GM23338 (cell line): Measurements from ENCODE around the gene NCKAP5. TPM values are rescaled to one million over a fixed set of nuclear protein-coding genes. Genes with fewer than 3 reads are reported as not detected.

ENCODE experiments used
- ATAC-seq: fragments of 200-7000 bp; cut with Tn5 transposase; 3 replicates; pipeline ENCODE4 v1.9.1; 2020
- DNase-seq: peaks from one replicate; pipeline ENCODE4 v3.0.0-alpha.2; 2015; ENCODE audit warnings: low spot score
- H2AFZ ChIP-seq: fragments of 200-600 bp; sonication (generic); 2 replicates; pipeline ENCODE4 v1.8.0; 2016; ENCODE audit warnings: antibody characterized with exemption, mild to moderate bottlenecking, moderate library complexity
- H3F3A ChIP-seq: fragments of 200-600 bp; sonication (generic); replicated peaks from 2 replicates; pipeline ENCODE4 v1.8.0; 2017; ENCODE audit warnings: antibody characterized with exemption, mixed run types, low read depth
- H3K27ac ChIP-seq: fragments of 200-600 bp; sonication (generic); 2 replicates; pipeline ENCODE4 v1.6.1; 2016; ENCODE audit warnings: low read depth
- H3K27me3 ChIP-seq: fragments of 200-600 bp; sonication (generic); 2 replicates; pipeline ENCODE4 v1.8.0; 2016; ENCODE audit warnings: mild to moderate bottlenecking, mixed run types, moderate library complexity; ENCODE audit not compliant: insufficient read depth
- H3K36me3 ChIP-seq: fragments of 200-600 bp; sonication (generic); 2 replicates; pipeline ENCODE4 v1.8.0; 2016; ENCODE audit warnings: mild to moderate bottlenecking; ENCODE audit not compliant: insufficient read depth
- H3K4me1 ChIP-seq: fragments of 200-600 bp; sonication (generic); 2 replicates; pipeline ENCODE4 v1.8.0; 2016; ENCODE audit warnings: mild to moderate bottlenecking, moderate library complexity; ENCODE audit not compliant: insufficient read depth
- H3K4me2 ChIP-seq: fragments of 200-600 bp; sonication (generic); 2 replicates; pipeline ENCODE4 v1.7.1; 2017; ENCODE audit warnings: mixed run types
- H3K4me3 ChIP-seq: fragments of 200-600 bp; sonication (generic); 2 replicates; pipeline ENCODE4 v1.6.1; 2016; ENCODE audit warnings: mixed run types
- H3K79me2 ChIP-seq: fragments of 200-600 bp; sonication (generic); replicated peaks from 2 replicates; pipeline ENCODE4 v1.8.0; 2017; ENCODE audit warnings: mild to moderate bottlenecking; ENCODE audit not compliant: insufficient read depth
- H3K9me2 ChIP-seq: fragments of 200-600 bp; sonication (generic); 2 replicates; pipeline ENCODE4 v1.8.0; 2017; ENCODE audit not compliant: insufficient read depth
- H4K20me1 ChIP-seq: fragments of 200-600 bp; sonication (generic); replicated peaks from 2 replicates; pipeline ENCODE4 v1.8.0; 2017; ENCODE audit warnings: mild to moderate bottlenecking; ENCODE audit not compliant: insufficient read depth
- H3K27ac Mint-ChIP-seq: 2 replicates; pipeline ENCODE4 v1.8.0; 2020; ENCODE audit warnings: inconsistent platforms, mild to moderate bottlenecking, moderate library complexity, mixed read lengths
- H3K27me3 Mint-ChIP-seq: 3 replicates; pipeline ENCODE4 v1.8.0; 2022; ENCODE audit warnings: low read depth, mild to moderate bottlenecking, moderate library complexity, mixed read lengths, inconsistent platforms; ENCODE audit not compliant: insufficient read depth, poor library complexity
- H3K36me3 Mint-ChIP-seq: 3 replicates; pipeline ENCODE4 v1.8.0; 2021; ENCODE audit warnings: low read depth, mild to moderate bottlenecking, inconsistent platforms, moderate library complexity, mixed read lengths
- H3K4me1 Mint-ChIP-seq: 3 replicates; pipeline ENCODE4 v1.8.0; 2020; ENCODE audit warnings: mild to moderate bottlenecking, inconsistent platforms, mixed read lengths
- H3K4me3 Mint-ChIP-seq: 3 replicates; pipeline ENCODE4 v1.8.0; 2021; ENCODE audit warnings: moderate library complexity, mild to moderate bottlenecking, inconsistent platforms, mixed read lengths
- H3K9me3 Mint-ChIP-seq: 3 replicates; pipeline ENCODE4 v1.8.0; 2020; ENCODE audit warnings: moderate library complexity, mild to moderate bottlenecking, inconsistent platforms, mixed read lengths
- CREB1 ChIP-seq: fragments of 250-450 bp; sonication (Bioruptor Pico); IDR thresholded peaks from 2 replicates; pipeline ENCODE4 v1.5.0; 2020; ENCODE audit warnings: low read depth, mild to moderate bottlenecking, moderate library complexity
- EZH2 ChIP-seq: fragments of 200-600 bp; sonication (generic); IDR thresholded peaks from one replicate; pipeline ENCODE4 v1.8.0; 2017; ENCODE audit warnings: antibody characterized with exemption, mild to moderate bottlenecking, low read depth; ENCODE audit not compliant: unreplicated experiment
- EZH2phosphoT487 ChIP-seq: fragments of 200-600 bp; sonication (generic); IDR thresholded peaks from one replicate; pipeline ENCODE4 v1.8.1; 2018; ENCODE audit warnings: antibody characterized with exemption; ENCODE audit not compliant: unreplicated experiment
- JUNB ChIP-seq: IDR thresholded peaks from one replicate; pipeline ENCODE4 v1.6.1; 2016; ENCODE audit warnings: antibody characterized with exemption; ENCODE audit not compliant: unreplicated experiment
- NANOG ChIP-seq: IDR thresholded peaks from 2 replicates; pipeline ENCODE4 v1.6.1; 2016; ENCODE audit warnings: antibody characterized with exemption, borderline replicate concordance
- STAT1 ChIP-seq: IDR thresholded peaks from one replicate; pipeline ENCODE4 v1.6.1; 2016; ENCODE audit warnings: antibody characterized with exemption; ENCODE audit not compliant: unreplicated experiment
- ZNF114 ChIP-seq: fragments of 250-450 bp; sonication (Bioruptor Pico); IDR thresholded peaks from 2 replicates; pipeline ENCODE4 v1.5.0; 2020; ENCODE audit warnings: mild to moderate bottlenecking, moderate library complexity
- ZNF331 ChIP-seq: fragments of 250-450 bp; sonication (Bioruptor Pico); IDR thresholded peaks from 2 replicates; pipeline ENCODE4 v1.5.0; 2020; ENCODE audit warnings: low read depth, mild to moderate bottlenecking, moderate library complexity
- polyA plus RNA-seq: library from polyadenylated mRNA; unstranded; fragments of >200 nt; fragmentation: Nextera tagmentation; extraction: Ambion mirVana; gene quantifications from 2 replicates; pipeline ENCODE4 v1.2.1, GENCODE V29; 2016
- total RNA-seq: library from RNA; depleted of rRNA; stranded (reverse); fragments of >200 nt; shearing (Covaris generic); gene quantifications from 2 replicates; pipeline ENCODE4 v1.2.3, GENCODE V29; 2014
- TF ChIP-seq, protein P1 (sequence below): IDR thresholded peaks from 2 replicates; pipeline ENCODE4 v1.6.1; 2016; ENCODE audit warnings: antibody characterized with exemption
- TF ChIP-seq, protein P2 (sequence below), 2 experiments: fragments of 200-600 bp in 1 of 2; sonication (generic) in 1 of 2; conservative IDR thresholded peaks; 2 replicates each; pipeline versions ENCODE4 v1.5.1 to v1.6.1; 2016 to 2017; ENCODE audit warnings: antibody characterized with exemption in 2 of 2, low read depth in 2 of 2, mild to moderate bottlenecking in 2 of 2, moderate library complexity in 1 of 2

The NCKAP5 gene
- total and polyA plus RNA-seq, 2 experiments from 2014 or later, result 0.34 to 0.73 TPM

DNA sequence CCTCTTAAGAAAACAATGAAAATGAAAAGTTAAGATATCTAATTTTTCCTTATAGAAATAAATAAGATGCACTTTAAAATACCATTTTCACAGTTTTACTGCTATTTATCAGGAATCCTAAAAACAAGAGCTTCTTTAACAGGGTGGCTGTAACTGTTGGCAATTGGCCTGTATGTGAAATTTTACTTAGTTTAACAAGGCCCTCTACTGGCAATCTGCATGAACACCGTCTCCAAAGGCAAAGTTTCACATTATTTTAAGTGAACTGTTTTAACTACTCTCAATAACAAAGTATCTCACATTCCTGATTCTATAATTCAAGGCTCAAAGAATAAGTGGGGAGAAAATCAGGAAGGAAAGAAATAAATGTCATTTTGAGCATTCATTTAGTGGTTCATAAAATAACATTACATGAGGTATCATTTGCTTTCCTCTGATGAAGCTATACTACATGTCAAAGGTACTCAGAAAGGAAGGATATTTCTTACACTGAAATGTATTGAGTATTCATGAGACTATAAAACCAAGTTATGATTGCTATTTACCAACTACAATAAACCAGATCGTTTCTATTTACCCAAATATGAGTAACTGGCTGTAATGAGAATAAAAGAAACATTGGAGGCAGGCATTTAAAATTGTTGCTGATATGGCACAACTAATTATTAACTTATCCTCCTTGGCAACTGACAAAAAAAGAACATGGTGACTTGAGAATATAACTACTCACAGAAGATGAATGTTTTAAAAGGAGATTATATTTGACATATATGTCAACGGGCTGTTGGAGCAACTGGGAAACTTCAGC, 7.0 kb downstream of the NCKAP5 start:
- Mint-ChIP-seq H3K36me3 (no peaks in the 10 kb centered on the region), H3K27ac (no peak overlapping the region)

DNA sequence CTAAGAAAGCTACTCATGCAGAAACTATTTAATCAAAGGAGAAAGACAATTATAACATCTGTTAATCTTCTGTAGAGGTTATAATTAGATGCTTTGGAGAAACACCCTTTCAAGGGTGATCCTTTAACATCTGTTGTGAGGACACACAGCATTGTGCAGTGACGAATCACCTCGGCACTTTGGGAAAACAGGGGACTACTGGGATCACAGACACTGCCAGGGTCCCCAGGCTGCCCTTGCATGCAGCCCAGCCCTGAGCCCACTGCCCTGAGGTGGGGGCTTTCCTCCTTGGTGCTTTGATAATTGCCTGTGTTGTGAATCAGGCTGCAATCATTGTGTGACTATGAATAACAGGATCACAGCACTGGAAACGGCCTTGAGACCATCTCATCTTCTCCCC, 10.6 kb downstream of the NCKAP5 start:
- Histone ChIP-seq H3K9me2 (no peaks in the 10 kb centered on the region), H3K4me1 (no peaks in the 10 kb centered on the region), H3K4me3 (no peak overlapping the region), H3K36me3 (no peaks in the 10 kb centered on the region), H4K20me1 (no peaks in the 10 kb centered on the region), H3K79me2 (no peaks in the 10 kb centered on the region), H3K27ac (no peak overlapping the region), H3F3A (no peaks in the 10 kb centered on the region), H2AFZ (no peak overlapping the region), H3K27me3 (no peaks in the 10 kb centered on the region), H3K4me2 (no peak overlapping the region)
- H3K9me3 Mint-ChIP-seq, result no peaks in the 10 kb centered on the region
- no peak overlapping the region for H3K27ac Mint-ChIP-seq
- no peaks in the 10 kb centered on the region for H3K36me3 Mint-ChIP-seq
- DNase-seq (no peak), ATAC-seq (no peak)
- H3K4me1 Mint-ChIP-seq, result no peaks in the 10 kb centered on the region
- H3K27me3 Mint-ChIP-seq, result no peaks in the 10 kb centered on the region
- no peak overlapping the region for H3K4me3 Mint-ChIP-seq
- TF ChIP-seq, protein P1, sequence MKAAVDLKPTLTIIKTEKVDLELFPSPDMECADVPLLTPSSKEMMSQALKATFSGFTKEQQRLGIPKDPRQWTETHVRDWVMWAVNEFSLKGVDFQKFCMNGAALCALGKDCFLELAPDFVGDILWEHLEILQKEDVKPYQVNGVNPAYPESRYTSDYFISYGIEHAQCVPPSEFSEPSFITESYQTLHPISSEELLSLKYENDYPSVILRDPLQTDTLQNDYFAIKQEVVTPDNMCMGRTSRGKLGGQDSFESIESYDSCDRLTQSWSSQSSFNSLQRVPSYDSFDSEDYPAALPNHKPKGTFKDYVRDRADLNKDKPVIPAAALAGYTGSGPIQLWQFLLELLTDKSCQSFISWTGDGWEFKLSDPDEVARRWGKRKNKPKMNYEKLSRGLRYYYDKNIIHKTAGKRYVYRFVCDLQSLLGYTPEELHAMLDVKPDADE, result no peak
- no peak for TF ChIP-seq EZH2
- TF ChIP-seq STAT1, result no peak
- TF ChIP-seq JUNB, result no peak
- no peak for TF ChIP-seq EZH2phosphoT487
- TF ChIP-seq, protein P2, sequence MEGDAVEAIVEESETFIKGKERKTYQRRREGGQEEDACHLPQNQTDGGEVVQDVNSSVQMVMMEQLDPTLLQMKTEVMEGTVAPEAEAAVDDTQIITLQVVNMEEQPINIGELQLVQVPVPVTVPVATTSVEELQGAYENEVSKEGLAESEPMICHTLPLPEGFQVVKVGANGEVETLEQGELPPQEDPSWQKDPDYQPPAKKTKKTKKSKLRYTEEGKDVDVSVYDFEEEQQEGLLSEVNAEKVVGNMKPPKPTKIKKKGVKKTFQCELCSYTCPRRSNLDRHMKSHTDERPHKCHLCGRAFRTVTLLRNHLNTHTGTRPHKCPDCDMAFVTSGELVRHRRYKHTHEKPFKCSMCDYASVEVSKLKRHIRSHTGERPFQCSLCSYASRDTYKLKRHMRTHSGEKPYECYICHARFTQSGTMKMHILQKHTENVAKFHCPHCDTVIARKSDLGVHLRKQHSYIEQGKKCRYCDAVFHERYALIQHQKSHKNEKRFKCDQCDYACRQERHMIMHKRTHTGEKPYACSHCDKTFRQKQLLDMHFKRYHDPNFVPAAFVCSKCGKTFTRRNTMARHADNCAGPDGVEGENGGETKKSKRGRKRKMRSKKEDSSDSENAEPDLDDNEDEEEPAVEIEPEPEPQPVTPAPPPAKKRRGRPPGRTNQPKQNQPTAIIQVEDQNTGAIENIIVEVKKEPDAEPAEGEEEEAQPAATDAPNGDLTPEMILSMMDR (conservative IDR thresholded peaks at IDR 0.05; ENCODE audit: low read depth in 2 of 2), result no peak
- TF ChIP-seq ZNF114, result no peak
- no peak for TF ChIP-seq ZNF331 (CRISPR knock-in tag)
- no peak for TF ChIP-seq NANOG

More for the DNA sequence above, 7.0 kb downstream of the NCKAP5 start:
- H3K27me3 Mint-ChIP-seq, result peaks cover 5% of the 10 kb centered on the region
- no peaks in the 10 kb centered on the region for H4K20me1 ChIP-seq
- H3F3A ChIP-seq, result no peaks in the 10 kb centered on the region
- H3K27ac ChIP-seq, result no peak overlapping the region
- peak; percentile 77 for DNase-seq
- no peak overlapping the region for H2AFZ ChIP-seq
- no peaks in the 10 kb centered on the region for H3K27me3 ChIP-seq
- H3K9me3 Mint-ChIP-seq, result no peaks in the 10 kb centered on the region
- H3K4me1 Mint-ChIP-seq, result no peaks in the 10 kb centered on the region; the same call in 2 of the 3 replicates
- no peaks in the 10 kb centered on the region for H3K9me2 ChIP-seq
- H3K4me3 Mint-ChIP-seq, result no peak overlapping the region
- peak; percentile 71 for ATAC-seq
- 0 out of 2 replicates have a peak, but pooled peaks cover 1% of the 10 kb centered on the region for H3K4me1 ChIP-seq
- no peak overlapping the region for H3K4me2 ChIP-seq
- H3K36me3 ChIP-seq, result no peaks in the 10 kb centered on the region
- no peak for TF ChIP-seq JUNB
- TF ChIP-seq EZH2phosphoT487, result no peak
- TF ChIP-seq CREB1 (CRISPR knock-in tag), result no peak
- TF ChIP-seq EZH2, result no peak
- no peak for TF ChIP-seq ZNF331 (CRISPR knock-in tag)
- TF ChIP-seq, protein P2 (conservative IDR thresholded peaks at IDR 0.05; ENCODE audit: low read depth in 2 of 2), result peak; percentile 66 to 78
- no peaks in the 10 kb centered on the region for H3K79me2 ChIP-seq
- H3K4me3 ChIP-seq, result no peak overlapping the region
